ENCODE results near the gene MBP.
"Not testable (repeated sequence)": the region's sequence is repeated elsewhere in the genome, so short reads cannot be mapped to it uniquely, and the experiment has no call there.

Gene MBP

DNA sequence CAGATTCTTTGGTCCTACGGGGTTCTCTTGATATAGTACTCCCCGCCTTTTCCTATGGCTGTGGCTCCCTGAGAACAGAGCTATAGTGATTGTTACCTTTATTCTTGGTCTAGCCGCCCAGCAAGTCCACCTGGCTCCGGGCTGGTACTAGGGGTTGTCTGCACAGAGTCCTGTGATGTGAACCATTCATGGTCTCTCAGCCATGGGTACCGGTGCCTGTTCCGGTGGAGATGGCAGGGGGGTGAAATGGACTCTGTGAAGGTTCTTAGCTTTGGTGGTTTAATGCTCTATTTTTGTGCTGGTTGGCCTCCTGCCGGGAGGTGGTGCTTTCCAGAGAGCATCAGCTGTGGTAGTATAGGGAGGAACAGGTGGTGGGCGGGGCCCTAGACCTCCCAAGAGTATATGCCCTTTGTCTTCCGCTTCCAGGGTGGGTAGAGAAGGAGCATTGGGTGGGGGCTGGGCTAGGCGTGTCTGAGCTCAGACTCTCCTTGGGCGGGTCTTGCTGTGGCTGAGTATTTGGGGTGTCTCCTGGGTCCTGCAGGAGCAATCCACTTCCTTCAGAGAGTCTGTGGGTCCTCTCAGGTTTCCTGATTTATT is 166.9 kb downstream of the MBP start:
- not testable (repeated sequence) for DNase-seq

DNA sequence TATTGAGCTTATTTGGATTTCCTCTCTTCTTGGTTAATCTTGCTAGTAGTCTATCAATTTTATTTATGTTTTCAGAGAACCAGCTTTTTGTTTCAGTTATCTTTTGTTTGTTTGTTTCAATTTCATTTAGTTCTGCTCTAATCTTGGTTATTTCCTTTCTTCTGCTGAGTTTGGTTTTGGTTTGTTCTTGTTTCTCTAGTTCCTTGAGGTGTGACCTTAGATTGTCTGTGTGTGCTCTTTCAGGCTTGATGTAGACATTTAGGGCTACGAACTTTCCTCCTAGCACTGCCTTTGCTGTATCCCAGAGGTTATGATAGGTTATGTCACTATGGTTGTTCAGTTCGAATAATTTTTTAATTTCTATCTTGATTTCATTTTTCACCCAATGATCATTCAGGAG is 168.6 kb downstream of the MBP start:
- DNase-seq, result no peak

- DNase-seq, result no peak
Observed at GRCh38 chr18:76962851-76963250, 169.7 kb downstream of the MBP start.

- no peak for DNase-seq
Observed at GRCh38 chr18:76960528-76961035, 172.0 kb downstream of the MBP start.

GRCh38 chr18:76959605-76960004 is 173.0 kb downstream of the MBP start:
- DNase-seq, result no peak

- DNase-seq, result no peak
Observed at GRCh38 chr18:76958692-76959341, 173.8 kb downstream of the MBP start.

- no peak for DNase-seq
Observed at GRCh38 chr18:76957384-76958355, 174.9 kb downstream of the MBP start.

DNA sequence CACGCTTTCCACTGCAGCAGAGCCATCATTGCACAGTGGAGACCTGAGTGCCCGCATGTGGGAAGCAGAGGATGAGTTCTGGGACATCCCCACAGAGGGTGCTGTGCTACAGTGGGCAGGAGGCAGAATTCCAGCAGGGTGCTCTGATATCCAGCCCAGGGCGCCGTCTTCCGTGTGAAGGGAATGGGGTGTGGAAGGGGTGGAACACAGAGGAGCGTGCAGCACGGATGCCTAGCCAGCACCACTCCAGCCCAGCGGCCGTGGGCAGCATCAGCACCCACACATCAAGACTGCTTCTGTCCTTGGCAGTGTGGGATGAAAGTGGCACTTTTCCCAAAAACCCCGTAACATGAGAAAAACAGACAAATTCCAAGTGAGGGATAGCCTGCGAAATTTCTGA is 175.9 kb downstream of the MBP start:
- no peak for DNase-seq

- DNase-seq, result no peak
Observed at GRCh38 chr18:76955524-76956170, 176.9 kb downstream of the MBP start.

DNA sequence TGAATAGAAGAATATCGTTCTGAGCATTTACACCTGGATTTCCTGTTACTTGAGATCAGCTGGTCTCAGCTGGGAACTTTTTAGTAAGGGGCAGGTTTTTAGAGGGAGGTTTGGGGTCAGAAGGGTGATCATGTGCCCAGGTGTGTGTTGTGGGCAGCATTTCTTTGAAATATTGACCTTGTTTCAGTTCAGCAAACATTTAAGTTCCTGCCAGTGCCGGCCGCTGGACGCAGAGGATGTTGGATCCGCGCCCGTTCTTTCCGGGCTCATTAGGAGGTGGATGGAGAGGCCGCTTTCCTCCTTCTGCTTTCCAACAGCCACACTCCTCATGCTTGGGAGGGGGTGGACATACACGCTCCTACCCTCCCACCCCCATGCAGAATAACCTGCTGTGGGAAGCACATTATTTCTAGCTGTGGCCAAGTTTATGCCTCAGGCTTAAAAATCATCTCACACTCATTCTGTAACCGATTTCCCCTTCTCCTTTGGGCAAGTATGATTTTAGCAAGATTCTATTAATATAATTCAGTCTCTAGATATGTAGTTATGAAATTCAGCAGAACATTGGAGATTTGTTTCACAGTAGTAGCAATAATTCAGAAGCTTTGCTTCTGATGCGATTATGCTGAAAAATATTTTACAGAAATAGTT is 178.9 kb downstream of the MBP start:
- DNase-seq, result no peak

DNA sequence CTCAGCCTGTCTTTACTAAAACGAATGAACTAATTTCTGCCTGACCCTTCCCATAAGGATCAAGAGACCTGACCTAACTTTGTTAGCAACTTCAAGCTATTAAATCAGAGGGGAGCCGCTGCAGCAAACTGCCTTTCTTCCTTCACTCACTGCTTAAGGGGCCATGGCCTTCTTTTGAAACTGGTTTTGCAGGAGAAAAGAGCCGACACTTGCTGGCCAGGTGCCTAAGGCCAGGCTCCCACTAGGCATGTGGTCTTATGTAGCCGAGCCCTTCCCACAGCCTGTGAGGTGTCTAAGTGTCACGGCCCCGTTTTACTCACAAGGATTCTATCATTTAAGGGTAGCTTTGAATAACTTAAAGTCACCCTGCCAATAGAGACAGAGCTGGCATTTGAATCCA is 179.4 kb downstream of the MBP start:
- no peak for DNase-seq

GRCh38 chr18:76952747-76953146 is 179.8 kb downstream of the MBP start:
- no peak for DNase-seq

DNA sequence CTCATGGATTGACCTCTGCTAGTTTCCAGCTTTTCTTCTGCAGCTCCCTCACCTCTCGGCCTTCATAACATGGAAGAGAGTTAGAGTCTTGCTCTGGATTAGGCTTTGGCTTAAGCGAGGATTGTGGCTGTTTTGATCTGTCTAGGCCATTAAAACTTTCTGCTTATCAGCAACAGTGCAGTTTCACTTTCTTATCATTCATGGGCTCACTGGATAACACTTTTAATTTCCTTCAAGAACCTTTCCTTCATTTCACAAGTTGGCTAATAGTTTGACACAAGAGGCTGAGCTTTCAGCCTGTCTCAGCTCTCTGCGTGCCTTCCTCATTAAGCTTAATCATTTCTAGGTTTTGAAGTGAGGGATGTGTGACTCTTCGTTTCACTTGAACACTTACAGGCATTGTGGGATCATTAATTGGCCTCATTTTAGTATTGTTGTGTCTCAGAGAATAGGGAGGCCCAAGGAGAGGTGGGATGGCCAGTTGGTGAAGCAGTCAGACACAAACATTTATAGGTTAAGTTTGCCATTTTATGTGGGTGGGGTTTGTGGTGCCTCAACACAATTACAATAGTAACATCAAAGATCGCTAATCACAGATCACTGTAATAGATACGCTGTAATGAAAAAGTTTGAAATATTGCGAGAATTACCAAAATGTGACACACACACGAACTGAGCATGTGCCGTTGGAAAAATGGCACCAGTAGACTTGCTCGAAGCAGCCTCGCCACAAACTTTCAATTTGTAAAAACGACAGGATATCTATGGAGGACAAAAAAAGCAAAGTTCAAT is 180.9 kb downstream of the MBP start:
- DNase-seq, result no peak

- no peak for DNase-seq
Observed at GRCh38 chr18:76948345-76948744, 184.2 kb downstream of the MBP start.

GRCh38 chr18:76944346-76944745 is 188.2 kb downstream of the MBP start:
- not testable (repeated sequence) for DNase-seq

DNA sequence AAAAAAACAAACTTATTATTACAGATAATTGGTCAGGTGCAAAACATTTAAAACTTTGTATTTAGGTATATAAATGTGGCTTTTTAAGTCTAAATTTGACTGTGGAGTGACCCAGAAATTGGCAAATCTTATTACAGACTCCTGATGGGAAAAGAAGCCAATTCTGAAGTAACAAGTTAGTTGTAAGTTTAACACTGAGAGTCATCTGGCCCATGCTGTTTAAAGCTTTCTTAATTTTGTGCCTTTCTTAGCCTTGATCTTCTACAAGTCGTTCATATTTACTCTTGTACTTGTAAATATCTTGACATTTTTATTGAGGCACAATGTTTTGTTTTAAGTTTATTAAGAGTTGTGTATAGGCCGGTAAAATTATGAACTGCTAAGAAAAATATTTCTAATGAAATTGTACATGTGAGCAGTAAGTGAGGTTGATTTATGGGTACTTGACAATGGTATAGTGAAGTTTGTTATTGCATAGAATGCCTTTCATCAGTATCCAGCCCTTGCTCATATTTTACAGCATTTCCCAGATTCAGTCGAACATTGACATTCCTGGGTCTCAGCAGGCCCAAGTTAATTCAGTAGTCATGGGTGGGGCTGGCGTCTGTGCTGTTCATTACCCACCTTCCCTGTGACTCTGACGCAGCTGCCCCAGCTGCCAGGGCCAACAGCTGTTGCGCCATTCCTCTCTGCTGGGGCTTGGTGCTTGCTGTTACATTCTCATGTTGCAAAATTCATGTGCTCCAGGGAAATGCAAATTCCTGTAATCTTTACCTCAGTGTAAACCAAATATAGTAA is 188.8 kb downstream of the MBP start:
- DNase-seq, result no peak

GRCh38 chr18:76941284-76941683 is 191.3 kb downstream of the MBP start:
- DNase-seq, result no peak

DNA sequence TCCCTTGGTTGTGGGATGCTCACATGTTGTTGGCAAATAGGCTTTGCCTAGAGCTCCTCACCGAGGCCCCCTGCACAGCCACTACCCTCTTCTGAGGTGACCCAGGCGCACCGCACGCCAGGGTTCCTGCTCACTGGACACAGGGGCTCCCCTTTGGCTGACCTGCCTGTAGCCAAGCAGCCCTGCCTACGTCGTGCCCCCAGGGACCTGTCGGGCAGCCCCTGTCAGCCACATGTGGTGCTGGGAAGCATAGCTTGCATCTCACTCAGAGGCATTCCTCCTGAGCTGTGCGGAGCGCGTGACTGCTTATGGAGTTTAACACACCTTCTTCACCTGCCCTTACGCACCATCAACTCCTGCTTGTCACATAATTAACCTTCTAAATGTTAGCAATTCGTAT is 194.0 kb downstream of the MBP start:
- DNase-seq, result no peak

DNA sequence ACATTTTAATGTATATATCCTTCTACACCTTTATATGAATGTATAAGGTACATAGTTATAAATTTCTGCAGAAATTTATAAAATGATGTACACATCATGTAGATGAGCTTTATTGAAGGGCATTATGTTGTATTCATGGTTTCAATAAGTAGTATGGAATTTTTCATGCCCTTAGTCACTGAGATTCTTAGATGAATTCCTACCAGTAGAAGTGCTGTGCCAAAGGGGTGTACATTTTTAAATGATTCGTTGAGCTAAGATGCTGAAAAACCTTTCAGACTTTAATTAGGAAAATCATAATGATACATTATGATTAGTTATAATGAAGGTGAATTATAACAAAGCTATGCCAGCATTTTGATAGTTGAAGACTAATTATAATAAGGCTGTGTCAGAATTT is 195.0 kb downstream of the MBP start:
- DNase-seq, result no peak

- DNase-seq, result no peak
Observed at GRCh38 chr18:76936877-76937276, 195.7 kb downstream of the MBP start.
